Neural cell (in vitro differentiated cells): ENCODE data around the gene ITGAE.

Experiments
- CTCF ChIP-seq: fragments of 450-650 bp; IDR thresholded peaks from 2 replicates; pipeline ENCODE4 v1.5.1; 2014; ENCODE audit warnings: antibody characterized with exemption, mild to moderate bottlenecking, moderate library complexity; ENCODE audit not compliant: poor library complexity, severe bottlenecking
- EP300 ChIP-seq: fragments of 450-650 bp; conservative IDR thresholded peaks from 2 replicates; pipeline ENCODE4 v1.6.1; 2014; ENCODE audit warnings: antibody characterized with exemption, mild to moderate bottlenecking, moderate library complexity; ENCODE audit not compliant: poor library complexity, severe bottlenecking
- POLR2AphosphoS5 ChIP-seq: IDR thresholded peaks from 2 replicates; pipeline ENCODE4 v1.6.1; 2012
- RAD21 ChIP-seq: fragments of 450-650 bp; conservative IDR thresholded peaks from 2 replicates; pipeline ENCODE4 v1.6.1; 2014; ENCODE audit warnings: antibody characterized with exemption, mild to moderate bottlenecking, moderate library complexity
- REST ChIP-seq: IDR thresholded peaks from 2 replicates; pipeline ENCODE4 v1.6.1; 2012; ENCODE audit warnings: borderline replicate concordance
- SMC3 ChIP-seq: fragments of 450-650 bp; conservative IDR thresholded peaks from 2 replicates; pipeline ENCODE4 v1.6.1; 2014; ENCODE audit warnings: antibody characterized with exemption, mild to moderate bottlenecking, moderate library complexity; ENCODE audit not compliant: poor library complexity
- TAF1 ChIP-seq: IDR thresholded peaks from 2 replicates; pipeline ENCODE4 v1.6.1; 2012; ENCODE audit warnings: low read depth

- TF ChIP-seq RAD21, result no peak
- no peak for TF ChIP-seq REST
- TF ChIP-seq POLR2AphosphoS5, result no peak
- TF ChIP-seq CTCF, result peak; percentile 40
- TF ChIP-seq TAF1, result no peak
- no peak for TF ChIP-seq SMC3
- no peak for TF ChIP-seq EP300
Measured at GRCh38 chr17:3843935-3844516, 43.0 kb upstream of the ITGAE start.
